MM.1S (cell line): ENCODE data around the gene ACTN1.

ENCODE experiments used
- EZH2 ChIP-seq: fragments of 300-600 bp; sonication (generic); optimal IDR thresholded peaks from 2 replicates; pipeline ENCODE3; 2017; ENCODE audit warnings: low read depth, mild to moderate bottlenecking, antibody characterized with exemption, low read length, mixed read lengths
- TF ChIP-seq, protein P1 (sequence below): fragments of 300-600 bp; sonication (generic); IDR thresholded peaks from 2 replicates; pipeline ENCODE4 v1.5.1; 2016; ENCODE audit warnings: antibody characterized with exemption, low read length, mixed read lengths

DNA sequence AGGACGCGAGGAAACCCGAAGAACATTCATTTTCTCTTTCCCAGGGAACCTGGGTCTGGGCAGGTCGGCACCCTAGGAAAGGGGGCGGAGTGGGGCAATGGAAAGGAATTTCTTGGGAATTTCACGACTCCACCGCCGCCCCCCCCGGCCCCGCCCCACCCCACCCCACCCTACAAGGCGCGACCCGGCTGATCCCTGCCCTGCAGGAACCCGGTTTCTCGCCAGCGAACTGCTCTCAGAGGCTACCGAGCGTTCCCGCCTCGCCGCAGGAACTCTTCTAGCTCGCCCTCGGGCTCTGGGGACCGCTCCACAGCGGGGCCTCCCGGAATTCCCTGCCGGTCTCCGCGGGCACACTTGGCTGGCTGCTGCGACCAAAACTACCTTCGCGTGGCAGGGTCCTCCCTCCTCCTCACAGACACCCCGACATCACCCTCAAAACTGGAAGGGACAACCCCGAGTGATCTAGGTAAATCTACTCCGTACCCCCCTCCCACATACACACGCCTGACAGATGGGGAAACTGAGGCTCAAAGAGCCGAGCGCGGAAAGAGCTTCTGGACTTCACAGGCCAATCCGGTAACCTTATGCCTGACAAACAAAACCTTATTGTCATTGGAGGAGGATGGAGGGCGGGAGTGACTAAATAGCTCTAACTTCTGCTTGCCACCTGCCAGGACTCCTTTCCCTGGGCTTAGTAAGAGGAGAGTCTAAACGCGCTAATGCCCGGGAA lies 785 bp upstream of the ACTN1 start:
- TF ChIP-seq, protein P1, sequence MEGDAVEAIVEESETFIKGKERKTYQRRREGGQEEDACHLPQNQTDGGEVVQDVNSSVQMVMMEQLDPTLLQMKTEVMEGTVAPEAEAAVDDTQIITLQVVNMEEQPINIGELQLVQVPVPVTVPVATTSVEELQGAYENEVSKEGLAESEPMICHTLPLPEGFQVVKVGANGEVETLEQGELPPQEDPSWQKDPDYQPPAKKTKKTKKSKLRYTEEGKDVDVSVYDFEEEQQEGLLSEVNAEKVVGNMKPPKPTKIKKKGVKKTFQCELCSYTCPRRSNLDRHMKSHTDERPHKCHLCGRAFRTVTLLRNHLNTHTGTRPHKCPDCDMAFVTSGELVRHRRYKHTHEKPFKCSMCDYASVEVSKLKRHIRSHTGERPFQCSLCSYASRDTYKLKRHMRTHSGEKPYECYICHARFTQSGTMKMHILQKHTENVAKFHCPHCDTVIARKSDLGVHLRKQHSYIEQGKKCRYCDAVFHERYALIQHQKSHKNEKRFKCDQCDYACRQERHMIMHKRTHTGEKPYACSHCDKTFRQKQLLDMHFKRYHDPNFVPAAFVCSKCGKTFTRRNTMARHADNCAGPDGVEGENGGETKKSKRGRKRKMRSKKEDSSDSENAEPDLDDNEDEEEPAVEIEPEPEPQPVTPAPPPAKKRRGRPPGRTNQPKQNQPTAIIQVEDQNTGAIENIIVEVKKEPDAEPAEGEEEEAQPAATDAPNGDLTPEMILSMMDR = no peak
- TF ChIP-seq EZH2 = no peak
